ENCODE measurements around the gene GRB10. TPM values are rescaled to one million over a fixed set of nuclear protein-coding genes. Genes with fewer than 3 reads are reported as not detected.

The GRB10 gene
- total RNA-seq, 1 donor from 2014 or later = 48.6 TPM

DNA sequence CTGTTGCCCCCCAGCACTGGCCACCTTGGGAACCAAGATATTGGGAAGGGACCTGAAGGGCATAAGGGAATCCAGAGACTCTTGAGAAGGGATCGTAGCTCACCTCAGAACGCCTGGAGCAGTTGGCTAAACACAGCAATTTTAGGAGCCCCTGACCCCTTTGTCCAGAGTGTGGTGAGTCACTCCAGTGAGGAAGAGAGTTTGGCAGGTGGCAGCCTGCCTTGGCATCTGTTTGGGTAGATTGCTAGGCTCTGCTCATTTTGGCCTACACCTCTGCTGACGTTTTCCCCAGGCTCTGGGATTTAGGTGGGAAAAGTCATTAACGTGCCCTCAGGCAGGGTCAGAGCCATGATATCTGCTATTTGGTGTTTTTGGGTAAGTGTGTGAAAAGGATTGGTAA, 100.6 kb downstream of the GRB10 start:
- intact Hi-C loops (cut with DNase I) = loop anchor here (10.0 kb wide), 1 partner anchor 217 kb away; no protein-coding TSS in a partner anchor
- H3K36me3 ChIP-seq = no peaks in the 10 kb centered on the region
- no peaks in the 10 kb centered on the region for H3K9me3 ChIP-seq
- peaks cover 29% of the 10 kb centered on the region for H3K4me1 ChIP-seq
- H3K27ac ChIP-seq = no peak overlapping the region
- no peak overlapping the region for H3K4me3 ChIP-seq
- DNase-seq (ENCODE audit: extremely low spot score in 2 of 2) = peak in 1 of 2 donors; percentile 74
- no peaks in the 10 kb centered on the region for H3K27me3 ChIP-seq
- TF ChIP-seq, protein P1, sequence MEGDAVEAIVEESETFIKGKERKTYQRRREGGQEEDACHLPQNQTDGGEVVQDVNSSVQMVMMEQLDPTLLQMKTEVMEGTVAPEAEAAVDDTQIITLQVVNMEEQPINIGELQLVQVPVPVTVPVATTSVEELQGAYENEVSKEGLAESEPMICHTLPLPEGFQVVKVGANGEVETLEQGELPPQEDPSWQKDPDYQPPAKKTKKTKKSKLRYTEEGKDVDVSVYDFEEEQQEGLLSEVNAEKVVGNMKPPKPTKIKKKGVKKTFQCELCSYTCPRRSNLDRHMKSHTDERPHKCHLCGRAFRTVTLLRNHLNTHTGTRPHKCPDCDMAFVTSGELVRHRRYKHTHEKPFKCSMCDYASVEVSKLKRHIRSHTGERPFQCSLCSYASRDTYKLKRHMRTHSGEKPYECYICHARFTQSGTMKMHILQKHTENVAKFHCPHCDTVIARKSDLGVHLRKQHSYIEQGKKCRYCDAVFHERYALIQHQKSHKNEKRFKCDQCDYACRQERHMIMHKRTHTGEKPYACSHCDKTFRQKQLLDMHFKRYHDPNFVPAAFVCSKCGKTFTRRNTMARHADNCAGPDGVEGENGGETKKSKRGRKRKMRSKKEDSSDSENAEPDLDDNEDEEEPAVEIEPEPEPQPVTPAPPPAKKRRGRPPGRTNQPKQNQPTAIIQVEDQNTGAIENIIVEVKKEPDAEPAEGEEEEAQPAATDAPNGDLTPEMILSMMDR (IDR thresholded peaks at IDR 0.05) = no peak
- TF ChIP-seq POLR2AphosphoS5 (IDR thresholded peaks at IDR 0.05; ENCODE audit: insufficient read depth in 1 of 2, low read depth in 1 of 2) (no peak), POLR2A (IDR thresholded peaks at IDR 0.05) (no peak)

DNA sequence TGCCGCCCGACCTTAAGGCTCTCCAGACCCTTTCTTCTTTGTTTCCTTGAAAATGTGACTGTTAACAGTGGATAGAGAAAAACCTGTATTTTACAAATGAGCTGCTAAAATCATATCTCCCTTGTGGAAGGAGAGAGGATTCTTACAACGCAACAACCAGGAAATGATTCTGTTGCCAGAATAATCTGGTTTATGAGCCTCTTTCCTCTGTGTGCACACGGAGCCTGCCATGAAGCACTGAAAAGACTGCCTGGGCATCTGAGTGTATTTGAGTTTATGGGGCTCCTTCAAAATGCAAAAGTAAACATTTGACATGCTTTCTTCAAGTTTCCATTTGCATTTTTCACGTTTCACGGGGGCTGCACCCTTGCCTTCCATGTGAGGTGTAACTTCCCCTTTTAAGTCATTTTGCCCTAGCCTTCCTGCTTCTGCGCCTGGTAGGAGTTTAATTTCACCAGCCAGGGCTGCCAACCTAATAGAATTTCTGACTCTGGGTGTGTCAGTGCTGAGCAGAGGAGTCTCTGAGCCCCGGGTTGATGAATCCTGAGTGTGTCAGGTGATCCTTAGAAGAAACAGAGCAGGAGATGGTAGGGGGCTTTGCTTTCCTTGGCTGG, 101.2 kb downstream of the GRB10 start:
- no peaks in the 10 kb centered on the region for H3K36me3 ChIP-seq
- DNase-seq (ENCODE audit: extremely low spot score in 2 of 2) = no peak
- peaks cover 34% of the 10 kb centered on the region for H3K4me1 ChIP-seq
- H3K4me3 ChIP-seq = no peak overlapping the region
- intact Hi-C loops (cut with DNase I) = loop anchor here (10.0 kb wide), 1 partner anchor 217 kb away; no protein-coding TSS in a partner anchor
- no peaks in the 10 kb centered on the region for H3K9me3 ChIP-seq
- no peaks in the 10 kb centered on the region for H3K27me3 ChIP-seq
- TF ChIP-seq POLR2A (IDR thresholded peaks at IDR 0.05) (no peak), POLR2AphosphoS5 (IDR thresholded peaks at IDR 0.05; ENCODE audit: insufficient read depth in 1 of 2, low read depth in 1 of 2) (no peak)
- TF ChIP-seq, protein P1 (IDR thresholded peaks at IDR 0.05) = no peak
- H3K27ac ChIP-seq = no peak overlapping the region

DNA sequence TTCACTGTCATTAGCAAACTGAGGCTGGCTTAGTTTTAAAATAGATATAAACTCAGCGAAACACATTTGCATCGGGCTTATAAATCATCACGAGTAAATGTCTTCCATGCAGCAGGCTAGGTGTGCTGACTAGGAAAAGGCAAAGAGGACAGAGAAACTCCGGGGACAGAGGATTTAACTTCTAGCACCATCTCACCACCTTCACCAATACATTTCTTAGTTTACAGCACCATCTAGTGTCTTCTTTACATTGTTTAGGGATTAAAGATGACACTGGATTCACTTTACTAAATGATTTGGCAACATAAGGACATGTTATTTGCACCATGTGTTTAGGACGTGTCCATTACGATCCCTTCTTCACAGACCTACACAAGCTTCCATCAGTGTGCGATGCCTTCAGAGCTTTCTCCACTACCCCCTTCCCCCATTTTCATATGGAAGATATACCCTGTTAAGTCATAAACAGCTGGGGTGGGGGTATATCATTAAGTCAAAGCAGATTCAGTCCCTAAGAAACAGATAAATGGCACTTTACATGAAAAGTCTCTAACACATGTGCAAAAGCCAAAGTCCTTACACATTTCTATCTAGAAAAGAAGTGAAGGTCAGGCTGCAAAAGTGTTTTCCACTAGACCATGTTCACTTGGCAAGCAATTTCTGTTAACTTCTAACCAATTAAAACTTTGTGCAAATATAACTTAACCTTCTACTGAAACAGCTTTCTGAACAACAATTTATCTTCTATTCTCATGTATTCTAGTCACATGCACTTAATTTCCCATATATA, 103.3 kb downstream of the GRB10 start:
- Histone ChIP-seq H3K27me3 (no peaks in the 10 kb centered on the region), H3K36me3 (peaks cover 0 to under 1% of the 10 kb centered on the region in 2 donors), H3K4me3 (no peak overlapping the region), H3K4me1 (peaks cover 25% of the 10 kb centered on the region), H3K9me3 (no peaks in the 10 kb centered on the region), H3K27ac (no peak overlapping the region)
- TF ChIP-seq, protein P1 (IDR thresholded peaks at IDR 0.05) = peak in 1 of 3 experiments; percentile 36
- TF ChIP-seq POLR2AphosphoS5 (IDR thresholded peaks at IDR 0.05; ENCODE audit: insufficient read depth in 1 of 2, low read depth in 1 of 2) (no peak), POLR2A (IDR thresholded peaks at IDR 0.05) (no peak)
- intact Hi-C loops (cut with DNase I) = loop anchor here (10.0 kb wide), 1 partner anchor 215 kb away; no protein-coding TSS in a partner anchor
- no peak for DNase-seq (ENCODE audit: extremely low spot score in 2 of 2)

DNA sequence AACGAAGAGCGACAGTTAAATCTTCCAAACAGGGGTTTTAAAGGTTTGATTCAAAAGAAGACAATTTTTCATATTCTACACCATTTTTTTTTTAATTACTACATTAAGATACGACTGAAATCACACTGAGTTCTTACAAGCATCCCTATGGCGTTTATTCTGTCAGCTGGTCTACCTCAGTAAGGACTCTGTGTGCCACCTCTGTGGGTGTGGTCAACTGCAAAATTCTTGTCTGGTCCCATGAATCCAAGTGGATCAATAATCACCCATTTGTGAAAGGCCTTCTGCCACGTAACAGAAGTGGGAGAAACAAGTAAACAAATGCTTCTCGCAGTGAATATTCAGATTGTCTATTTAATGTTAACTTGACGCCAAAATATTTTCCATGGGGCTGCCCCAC, 104.1 kb downstream of the GRB10 start:
- Histone ChIP-seq H3K9me3 (no peaks in the 10 kb centered on the region), H3K4me1 (peaks cover 25% of the 10 kb centered on the region), H3K27ac (no peak overlapping the region), H3K4me3 (no peak overlapping the region), H3K27me3 (no peaks in the 10 kb centered on the region), H3K36me3 (peaks cover 0 to 9% of the 10 kb centered on the region in 2 donors)
- DNase-seq (ENCODE audit: extremely low spot score in 2 of 2) = no peak
- intact Hi-C loops (cut with DNase I) = no loop called here
- TF ChIP-seq POLR2AphosphoS5 (IDR thresholded peaks at IDR 0.05; ENCODE audit: insufficient read depth in 1 of 2, low read depth in 1 of 2) (no peak), POLR2A (IDR thresholded peaks at IDR 0.05) (no peak)

DNA sequence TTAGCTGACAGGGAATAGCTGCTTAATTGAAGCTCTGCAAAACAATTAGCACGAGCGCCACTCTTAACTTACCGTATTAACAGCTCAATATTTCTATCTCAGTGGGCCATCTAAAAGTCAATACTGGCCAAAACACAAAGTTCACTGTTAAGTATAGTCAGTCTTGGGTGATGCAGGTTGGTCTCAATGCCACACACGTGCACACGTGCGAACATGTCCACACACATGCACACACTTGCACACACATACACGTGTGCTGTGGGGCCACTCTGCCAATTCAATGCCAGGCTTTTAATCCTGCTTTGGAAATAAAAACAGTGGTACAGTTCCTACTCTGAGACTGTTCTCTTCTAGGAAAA, 105.1 kb downstream of the GRB10 start:
- H3K4me3 ChIP-seq = no peak overlapping the region
- no peak overlapping the region for H3K27ac ChIP-seq
- DNase-seq (ENCODE audit: extremely low spot score in 2 of 2) = no peak
- intact Hi-C loops (cut with DNase I) = no loop called here
- H3K9me3 ChIP-seq = no peaks in the 10 kb centered on the region
- TF ChIP-seq POLR2AphosphoS5 (IDR thresholded peaks at IDR 0.05; ENCODE audit: insufficient read depth in 1 of 2, low read depth in 1 of 2) (no peak), POLR2A (IDR thresholded peaks at IDR 0.05) (no peak)
- TF ChIP-seq, protein P1 (IDR thresholded peaks at IDR 0.05) = no peak
- H3K27me3 ChIP-seq = no peaks in the 10 kb centered on the region
- peaks cover 0 to 13% of the 10 kb centered on the region in 2 donors for H3K36me3 ChIP-seq
- peaks cover 25% of the 10 kb centered on the region for H3K4me1 ChIP-seq
